GM21423 (cell line): Measurements from ENCODE around the gene CEACAM20.
A peak's percentile ranks its signal among the peaks of the same experiment; 100 is the strongest.
"Not testable (repeated sequence)": the region's sequence is repeated elsewhere in the genome, so short reads cannot be mapped to it uniquely, and the experiment has no call there.

Experiments used
- ATAC-seq: cut with Tn5 transposase; IDR thresholded peaks from one replicate; pipeline ENCODE4 v1.9.1; 2021; ENCODE audit warnings: mild to moderate bottlenecking, moderate library complexity; ENCODE audit not compliant: unreplicated experiment

The CEACAM20 gene

DNA sequence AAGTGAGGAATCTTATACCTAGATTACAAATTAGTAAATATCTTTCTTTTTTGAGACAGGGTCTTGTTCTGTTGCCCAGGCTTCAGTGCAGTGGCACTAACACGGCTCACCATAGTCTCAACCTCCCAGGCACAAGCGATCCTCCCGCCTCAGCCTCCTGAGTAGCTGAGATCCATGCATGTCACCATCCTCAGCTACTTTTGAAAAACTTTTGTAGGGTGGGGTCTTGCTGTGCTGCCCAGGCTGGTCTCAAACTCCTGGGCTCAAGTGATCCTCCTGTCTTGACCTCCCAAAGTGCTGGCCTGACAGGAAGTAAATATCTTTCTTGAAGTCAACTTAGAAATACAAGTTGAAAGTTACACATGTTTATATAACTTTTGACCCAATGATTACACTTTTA, 20.0 kb upstream of the CEACAM20 start:
- ATAC-seq = no peak

DNA sequence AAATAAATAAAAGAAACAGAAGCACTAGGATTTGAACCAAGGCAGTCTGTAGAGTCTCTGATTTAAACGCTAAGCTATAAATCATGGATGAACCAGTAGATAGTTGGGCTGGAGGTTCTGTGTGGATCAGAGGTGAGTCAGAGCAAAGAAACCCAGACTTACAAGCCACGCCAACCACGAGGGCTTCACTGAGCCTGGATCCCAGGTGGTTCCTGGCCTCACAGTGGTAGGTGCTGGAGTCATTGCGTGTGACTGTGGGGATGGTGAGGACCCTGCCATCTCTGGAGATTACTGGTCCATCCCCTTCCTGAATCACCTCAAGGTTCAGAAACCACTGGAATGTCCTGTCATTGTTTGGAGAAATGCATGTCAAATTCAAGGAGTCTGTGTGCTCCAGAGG, 19.3 kb upstream of the CEACAM20 start:
- ATAC-seq = no peak

DNA sequence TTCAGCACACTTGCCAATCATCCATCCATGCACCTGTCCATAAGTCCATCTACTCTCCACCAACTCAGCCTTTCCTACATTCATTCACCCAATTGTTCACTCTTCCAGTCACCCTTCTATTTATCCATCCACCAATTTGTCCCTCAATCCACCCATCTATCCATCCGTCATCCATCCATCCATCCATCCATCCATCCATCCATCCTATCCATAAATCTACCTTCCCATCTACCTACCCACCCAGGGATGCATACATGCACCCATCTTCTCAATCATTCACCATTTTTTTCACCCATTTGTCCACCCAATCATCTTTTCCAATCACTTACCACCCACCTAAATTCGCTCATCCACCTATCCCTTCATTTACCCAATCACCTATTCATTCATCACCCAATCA, 14.6 kb upstream of the CEACAM20 start:
- no peak for ATAC-seq

DNA sequence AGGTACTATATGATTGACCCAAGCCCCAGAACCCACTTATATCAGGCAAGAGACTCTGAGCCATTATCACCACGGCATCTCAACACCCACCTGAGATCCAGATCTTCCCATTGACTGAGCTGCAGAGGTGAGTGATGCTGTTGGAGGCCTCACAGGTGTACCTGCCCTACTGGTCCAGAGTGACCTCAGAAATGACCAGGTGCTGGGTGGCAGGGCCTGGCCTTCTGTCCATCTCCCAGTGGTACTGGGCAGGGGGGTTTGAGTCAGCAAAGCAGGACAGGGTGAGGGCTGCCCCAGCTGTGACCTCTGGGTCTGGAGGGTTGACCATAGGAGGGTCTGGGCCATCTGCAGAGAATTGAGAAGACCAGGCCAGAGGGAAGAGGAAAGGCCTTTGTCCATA, 13.2 kb upstream of the CEACAM20 start:
- ATAC-seq = no peak

DNA sequence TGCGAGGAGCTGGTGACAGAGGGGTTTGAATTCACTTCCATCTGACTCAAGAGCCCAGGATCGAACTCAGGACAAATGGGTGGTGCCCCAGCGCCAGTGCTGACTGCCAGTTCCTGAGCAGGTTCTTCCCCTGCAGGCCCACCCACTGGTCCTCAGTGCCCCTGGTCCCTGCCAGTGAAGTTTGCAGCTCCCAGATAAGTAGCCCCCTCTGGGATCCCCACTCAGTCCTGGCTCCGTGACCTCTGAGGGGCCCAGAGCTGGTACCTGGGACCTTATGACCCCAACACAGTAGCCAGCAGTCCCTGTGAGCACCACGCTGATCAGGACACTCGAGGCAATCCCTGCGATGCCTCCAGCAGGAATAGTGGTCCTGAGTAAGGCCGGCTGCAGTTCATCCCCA, 11.3 kb upstream of the CEACAM20 start:
- no peak for ATAC-seq

DNA sequence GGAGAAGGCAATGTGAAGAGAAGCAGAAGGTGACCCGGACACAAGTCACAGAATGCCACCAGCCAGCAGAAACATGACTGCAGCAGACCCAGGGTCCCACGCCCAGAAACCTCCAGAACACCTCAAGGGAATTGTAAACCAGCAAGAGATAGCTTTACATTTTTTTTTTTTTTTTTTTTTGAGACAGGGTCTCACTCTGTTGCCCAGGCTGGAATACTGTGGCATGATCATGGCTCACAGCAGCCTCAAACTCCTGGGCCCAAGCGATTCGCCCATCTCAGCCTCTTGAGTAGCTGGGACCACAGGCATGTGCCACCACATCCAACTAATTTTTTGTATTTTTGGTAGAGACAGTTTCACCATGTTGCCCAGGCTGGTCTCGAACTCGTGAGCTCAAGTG, 10.5 kb upstream of the CEACAM20 start:
- no peak for ATAC-seq

DNA sequence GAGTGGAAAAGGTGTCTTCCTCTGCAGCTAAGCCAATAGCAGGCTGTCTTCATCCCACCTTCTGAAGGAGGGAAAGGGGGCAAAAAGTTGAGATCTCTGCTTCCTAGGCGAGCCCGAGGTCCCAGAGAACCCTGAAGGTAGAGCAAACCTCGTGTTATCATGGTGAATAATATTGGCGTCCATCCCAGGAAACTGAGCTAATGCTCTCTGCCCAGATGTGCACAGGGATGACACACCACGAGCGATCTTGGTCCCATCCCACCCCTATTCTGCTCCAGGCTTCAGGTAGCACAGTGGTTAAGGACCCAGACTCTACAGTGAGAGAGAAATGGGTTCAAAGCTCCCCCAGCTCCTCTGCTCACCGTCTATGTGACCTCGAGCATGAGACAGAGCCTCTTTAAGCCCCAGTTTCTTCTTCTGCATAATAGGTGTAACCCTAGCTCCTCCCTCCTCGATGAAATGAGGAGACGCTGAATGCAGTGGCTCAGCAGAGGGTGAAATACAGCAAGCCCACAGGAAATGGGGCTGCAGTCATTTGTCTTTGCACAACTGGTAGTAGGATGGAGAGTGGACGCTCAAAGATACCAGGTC, 9.9 kb upstream of the CEACAM20 start:
- no peak for ATAC-seq

DNA sequence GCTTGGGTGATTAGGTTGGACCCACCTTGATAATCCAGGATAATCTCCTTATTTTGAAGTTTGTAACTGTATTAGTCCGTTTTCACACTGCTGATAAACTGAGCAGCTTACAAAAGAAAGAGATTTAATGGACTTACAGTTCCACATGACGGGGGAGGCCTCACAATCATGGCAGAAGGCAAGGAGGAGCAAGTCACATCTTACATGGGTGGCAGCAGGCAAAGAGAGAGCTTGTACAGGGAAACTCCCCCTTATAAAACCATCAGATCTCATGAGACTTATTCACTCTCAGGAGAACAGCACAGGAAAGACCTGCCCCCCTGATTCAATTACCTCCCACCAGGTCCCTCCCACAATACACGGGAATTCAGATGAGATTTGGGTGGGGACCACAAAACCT, 5.9 kb upstream of the CEACAM20 start:
- not testable (repeated sequence) for ATAC-seq

DNA sequence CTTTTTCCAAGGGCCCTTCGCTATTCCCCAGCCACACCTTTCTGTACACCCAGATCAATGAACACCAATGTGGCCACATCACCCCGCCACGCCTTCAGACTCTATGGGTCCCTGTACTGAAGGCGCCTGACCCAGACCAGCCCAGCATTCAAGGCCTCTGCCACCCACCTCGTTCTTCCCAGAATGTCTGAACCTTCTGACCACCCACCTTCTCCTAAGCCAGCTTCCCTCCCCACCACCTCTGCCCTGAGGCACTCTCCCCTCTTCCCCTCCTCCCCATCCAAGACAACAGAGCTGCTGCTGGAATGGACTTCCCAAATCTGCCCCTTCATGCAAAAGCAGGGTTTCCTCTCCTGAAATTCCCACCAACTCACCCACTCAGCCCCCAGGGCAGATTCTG, 3.3 kb upstream of the CEACAM20 start:
- no peak for ATAC-seq

DNA sequence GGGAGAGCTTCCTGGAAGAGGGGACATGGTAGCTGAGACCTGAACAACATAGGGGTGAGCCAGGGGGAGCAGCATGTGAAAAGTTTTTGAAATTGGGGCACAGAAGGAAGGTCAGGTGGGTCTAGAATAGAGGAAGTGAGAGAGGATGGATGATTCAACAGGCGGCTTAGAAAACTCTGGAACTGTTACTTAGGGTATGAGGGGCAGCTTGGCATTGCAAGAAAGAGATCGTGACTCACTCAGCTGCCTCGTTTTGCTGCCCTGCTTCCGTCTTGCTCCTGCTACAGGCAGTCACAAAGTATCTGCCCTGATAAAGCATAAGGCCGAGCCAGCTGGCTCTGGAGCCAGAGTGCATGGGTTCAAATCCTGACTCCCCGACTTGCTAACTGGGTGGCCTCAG, 1.3 kb upstream of the CEACAM20 start:
- no peak for ATAC-seq

DNA sequence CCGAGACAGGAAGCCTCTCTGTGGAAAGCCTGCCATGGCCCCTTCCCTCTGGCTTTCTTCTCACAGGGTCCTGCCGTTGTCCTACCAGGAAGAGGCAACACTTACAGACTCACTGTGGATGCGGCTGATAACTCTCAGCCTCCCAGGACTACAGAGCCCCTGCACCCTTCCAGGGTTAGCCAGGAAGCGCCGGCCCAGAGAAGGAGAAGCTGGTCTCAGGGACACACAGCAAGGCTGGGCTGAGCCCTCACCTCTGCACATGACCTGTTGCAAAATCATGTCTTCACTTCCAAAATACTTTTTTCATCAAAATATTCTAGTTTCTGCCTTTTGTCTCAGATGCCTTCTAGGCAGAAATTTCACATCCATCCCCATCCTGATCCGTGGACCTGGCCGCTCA, 1.9 kb downstream of the CEACAM20 start:
- ATAC-seq = no peak

DNA sequence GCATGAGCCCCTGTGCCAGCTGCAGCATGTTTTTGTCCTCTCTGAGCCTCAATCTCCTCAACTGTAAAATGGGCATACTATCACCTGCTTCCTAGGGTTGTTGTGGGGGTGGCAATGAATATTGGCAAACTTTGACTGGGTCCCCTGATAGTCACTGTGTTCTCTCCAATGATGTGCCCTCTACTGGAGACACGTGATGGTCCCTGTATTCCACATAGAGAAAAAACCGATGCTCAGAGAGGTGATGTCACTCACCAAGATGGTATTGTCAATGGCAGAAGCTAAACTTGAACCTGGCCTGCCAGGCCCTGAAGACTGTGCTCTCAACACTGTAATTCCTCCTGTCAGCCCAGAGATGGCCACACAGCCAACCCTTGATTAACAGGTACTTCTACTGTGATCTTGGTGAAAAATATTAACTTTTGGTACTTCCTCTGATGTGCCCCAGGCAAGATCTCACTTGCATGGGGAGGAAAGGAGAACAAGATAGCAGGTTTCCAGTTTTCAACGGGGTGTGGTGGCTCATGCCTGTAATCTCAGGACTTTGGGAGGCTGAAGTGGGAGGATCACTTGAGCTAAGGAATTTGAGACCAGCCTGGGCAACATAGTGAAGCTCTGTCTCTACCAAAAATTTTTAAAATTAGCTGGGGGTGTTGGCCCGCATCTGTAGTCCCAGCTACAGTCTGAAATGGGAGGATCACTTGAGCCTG, 3.6 kb downstream of the CEACAM20 start:
- no peak for ATAC-seq

DNA sequence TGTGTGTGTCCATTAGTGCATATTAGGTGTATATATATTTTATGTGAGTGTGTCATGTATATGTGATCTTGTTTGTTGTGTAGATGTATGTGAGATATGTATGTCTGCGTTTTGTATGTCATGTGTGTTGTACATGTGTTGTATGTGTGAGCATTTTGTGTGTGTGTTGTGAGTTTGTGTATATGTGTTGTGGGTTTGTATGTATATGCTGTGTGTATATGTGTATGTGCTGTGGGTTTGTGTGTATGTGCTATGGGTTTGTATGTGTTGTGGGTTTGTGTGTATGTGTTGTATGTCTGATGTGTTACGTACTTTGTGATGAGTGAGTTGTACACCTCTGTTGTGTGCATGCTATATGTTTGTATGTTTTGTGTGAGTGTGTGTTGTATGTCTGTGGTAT, 8.1 kb downstream of the CEACAM20 start:
- no peak for ATAC-seq

DNA sequence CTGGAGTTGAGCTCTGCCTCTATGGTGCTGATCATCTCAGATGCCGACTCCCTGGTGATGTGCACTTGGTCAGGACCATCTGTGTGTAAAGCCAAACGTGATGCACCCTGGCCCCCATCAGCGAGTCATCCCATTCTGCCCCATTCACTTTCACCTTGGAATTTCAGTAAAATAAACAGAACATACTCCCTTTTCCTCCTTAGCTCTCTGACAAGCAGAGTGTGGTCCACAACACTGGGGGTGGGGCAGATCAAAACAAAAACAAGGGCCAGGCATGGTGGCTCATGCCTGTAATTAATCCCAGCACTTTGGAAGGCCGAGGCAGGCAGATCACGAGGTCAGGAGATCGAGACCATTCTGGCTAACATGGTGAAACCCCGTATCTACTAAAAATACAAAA, 12.3 kb downstream of the CEACAM20 start:
- no peak for ATAC-seq

DNA sequence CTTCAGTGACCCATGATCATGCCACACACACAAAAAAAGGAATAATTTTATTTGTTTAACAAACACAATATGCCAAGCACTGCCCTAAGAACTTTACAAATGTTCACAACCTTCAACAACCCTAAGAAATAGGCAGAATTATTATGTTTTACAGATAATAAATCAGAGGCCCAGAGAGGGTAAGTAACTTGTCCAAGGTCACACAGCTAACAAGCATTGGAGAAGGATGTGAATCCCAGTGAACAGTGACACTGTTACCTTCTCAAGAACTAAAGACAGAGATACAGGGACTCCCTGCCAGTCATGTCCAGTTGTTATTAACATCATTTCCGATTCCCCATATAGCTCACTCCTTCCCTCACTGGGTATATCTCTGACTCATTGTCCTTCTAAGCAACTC, 13.6 kb downstream of the CEACAM20 start:
- no peak for ATAC-seq

DNA sequence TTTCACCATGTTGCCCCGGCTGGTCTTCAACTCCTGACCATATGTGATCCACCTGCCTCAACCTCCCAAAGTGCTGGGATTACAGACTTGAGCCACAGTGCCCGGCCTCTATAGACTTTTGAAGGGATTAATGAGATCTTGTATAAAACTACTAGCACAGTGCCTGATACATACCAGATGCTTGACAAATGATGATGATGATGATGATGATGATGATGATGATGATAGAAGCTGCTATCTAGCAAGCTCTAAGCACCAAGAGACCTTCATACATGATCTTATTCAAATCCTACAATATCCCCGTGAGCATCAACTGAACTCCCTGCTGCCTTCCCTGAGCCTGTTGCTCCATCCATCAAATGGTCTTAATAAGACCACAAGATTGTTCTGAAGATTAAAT, 14.4 kb downstream of the CEACAM20 start:
- no peak for ATAC-seq

DNA sequence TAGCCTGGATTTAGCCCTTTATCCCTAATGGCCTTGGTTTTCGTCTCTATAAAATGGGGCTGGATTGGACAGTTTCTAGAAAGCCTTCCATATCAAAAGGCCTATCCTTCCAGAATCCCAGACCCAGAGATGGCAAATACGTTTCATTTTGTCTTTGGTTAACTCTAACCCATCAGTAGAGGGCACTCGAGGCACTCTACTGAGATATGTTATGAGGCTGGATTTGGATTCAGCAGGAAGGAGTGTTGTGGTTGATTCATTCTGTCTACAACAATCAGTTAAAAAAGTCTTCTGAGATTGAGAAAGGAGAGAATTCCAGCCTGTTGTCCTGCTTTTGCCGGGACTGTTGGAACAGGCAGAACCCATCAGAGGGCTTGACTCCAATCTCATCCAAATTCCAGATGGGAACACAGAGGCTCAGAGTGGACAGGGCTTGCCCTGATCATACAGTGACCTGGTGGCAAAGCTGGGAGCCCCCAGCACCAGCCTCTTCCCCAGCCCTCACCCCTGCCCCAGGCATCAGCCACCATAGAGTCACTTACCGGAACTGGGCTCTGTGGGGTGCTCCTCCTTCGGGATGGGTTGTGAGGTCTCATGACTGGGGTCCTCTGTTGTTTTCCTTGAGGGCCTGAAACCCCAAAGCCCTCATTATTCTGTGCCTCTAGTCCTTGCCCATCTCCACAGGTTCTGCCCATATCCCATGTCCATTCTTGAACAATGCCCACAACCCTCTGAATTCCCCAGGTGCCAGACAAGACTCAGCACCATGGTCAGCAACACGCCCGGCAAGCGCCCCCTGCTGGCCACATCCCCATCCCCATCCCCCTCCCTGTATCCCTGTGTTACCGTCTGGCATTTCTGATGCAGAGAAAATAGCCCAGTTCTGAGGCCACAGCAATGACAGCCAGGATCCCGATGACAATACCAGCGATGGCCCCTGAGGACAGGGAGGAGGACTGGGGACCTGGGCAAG, 16.9 kb downstream of the CEACAM20 start:
- ATAC-seq = no peak

DNA sequence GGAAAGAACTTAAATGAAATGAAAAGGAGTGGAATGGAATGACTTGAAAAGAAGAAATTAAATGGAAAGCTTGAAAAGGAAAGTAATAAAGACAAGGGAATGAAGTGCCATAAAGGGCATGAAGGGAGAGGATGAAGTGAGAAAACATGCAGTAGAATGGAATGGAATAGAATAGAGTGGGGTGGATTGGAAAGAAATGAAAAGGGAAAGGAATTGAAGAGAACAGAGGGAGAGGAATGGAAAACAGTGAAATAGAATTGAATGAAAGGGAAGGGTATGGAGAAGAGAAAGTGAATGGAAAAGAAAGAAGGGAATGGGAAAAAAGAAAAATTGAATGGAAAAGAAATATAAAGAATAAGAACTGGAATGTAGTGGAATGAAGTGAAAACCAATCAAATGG, 20.0 kb downstream of the CEACAM20 start:
- ATAC-seq = no peak

DNA sequence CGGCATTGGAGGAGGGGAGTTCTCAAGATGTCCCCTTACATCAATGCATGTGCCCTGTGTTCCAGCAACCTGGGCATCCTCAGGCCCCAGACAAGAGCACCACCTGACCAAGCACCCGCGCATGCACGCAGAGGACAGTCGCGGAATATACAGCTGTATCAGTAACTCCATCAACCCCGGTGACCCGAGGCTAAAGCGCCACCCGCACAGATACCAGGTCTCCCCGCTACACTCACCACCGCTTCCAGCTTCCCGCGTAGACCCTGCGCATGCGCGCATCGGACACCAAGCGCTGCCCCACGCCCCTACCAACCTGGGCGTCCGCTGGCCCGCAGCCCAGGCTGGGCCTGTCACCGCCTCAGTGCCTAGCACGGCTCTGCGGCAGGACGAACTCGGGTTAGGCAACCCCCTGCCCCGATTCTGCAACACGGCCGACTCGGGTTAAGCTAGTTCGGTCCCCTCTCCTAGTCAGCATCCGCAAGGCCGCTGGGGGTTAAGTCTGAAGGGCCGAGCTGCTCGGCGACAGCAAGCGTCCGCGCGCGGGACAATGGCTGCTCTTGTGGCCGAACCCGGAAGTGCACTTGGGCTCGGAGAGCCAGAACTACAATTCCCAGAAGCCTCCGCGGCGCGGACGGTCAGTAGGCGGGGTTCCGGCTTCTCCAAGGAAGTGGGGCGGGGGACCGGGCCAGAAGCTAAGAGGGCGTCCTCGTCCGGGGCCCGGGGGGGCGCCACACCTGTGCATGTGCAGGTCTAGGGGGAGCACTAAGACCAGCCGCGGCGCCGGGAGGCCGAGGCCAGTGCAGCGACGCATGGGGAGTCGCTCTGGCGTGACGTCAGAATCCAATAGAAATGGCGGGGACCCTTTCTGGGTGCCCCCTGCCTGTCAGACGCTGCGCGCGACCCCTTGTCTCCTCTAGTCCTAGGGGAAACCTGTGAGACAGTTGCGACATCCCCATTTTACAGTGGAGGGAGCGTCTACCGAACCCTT, 29.2 kb downstream of the CEACAM20 start, which contains the start of gene ZNF180:
ZNF180 (minus strand) TSS at position 561 of the 988 bp plus-strand sequence. CDS start 3,188 bp downstream, outside the sequence.
- peak; percentile 85 for ATAC-seq

DNA sequence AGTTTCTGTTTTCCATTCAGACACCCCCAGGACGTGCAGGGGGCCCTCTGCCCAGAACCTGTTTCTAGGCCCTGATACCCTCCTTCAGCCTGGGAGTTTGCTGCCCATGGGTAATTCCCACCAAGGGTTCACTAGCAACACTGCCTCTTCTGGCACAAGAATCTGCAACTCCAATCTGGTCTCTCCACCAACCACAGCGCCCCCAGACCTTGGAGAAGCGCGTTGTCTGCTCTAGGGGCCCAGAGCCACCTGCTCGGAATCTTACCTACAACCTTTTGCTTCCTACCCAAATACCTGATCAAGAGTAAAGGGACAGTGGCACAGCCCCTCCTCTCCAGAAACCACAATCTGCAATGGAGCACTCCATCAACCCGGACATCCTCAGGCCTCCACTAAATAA, 29.9 kb downstream of the CEACAM20 start:
- no peak for ATAC-seq
